Measurements from ENCODE around the gene RGS17.

DNA sequence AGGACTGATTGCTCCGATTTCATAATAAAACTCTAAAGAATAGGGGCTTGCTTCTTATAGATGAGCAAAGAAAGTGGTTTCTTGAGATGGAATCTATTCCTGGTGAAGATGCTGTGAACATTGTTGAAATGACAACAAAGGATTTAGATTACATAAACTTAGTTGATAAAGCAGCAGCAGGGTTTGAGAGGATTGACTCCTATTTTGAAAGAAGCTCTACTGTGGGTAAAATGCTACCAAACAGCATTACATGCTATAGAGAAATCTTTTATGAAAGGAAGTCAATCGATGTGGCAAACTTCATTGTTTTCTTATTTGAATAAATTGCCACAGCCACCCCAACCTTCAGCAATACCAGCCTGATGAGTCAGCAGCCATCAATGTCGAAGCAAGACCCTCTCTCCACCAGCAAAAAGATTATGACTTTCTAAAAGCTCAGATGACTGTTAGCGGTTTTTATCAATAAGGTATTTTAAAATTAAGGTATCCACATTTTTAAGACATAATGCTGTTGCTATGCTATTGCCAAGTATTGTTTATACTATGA lies 115.9 kb downstream of the RGS17 start:
- TF ChIP-seq GLIS3 (CRISPR knock-in tag; IDR thresholded peaks at IDR 0.05) (no peak), SNAI2 (CRISPR knock-in tag; IDR thresholded peaks at IDR 0.05) (no peak), BACH2 (CRISPR knock-in tag; IDR thresholded peaks at IDR 0.05; ENCODE audit: borderline replicate concordance) (no peak), RARB (CRISPR knock-in tag; IDR thresholded peaks at IDR 0.05) (no peak)
- TF ChIP-seq, protein P1, sequence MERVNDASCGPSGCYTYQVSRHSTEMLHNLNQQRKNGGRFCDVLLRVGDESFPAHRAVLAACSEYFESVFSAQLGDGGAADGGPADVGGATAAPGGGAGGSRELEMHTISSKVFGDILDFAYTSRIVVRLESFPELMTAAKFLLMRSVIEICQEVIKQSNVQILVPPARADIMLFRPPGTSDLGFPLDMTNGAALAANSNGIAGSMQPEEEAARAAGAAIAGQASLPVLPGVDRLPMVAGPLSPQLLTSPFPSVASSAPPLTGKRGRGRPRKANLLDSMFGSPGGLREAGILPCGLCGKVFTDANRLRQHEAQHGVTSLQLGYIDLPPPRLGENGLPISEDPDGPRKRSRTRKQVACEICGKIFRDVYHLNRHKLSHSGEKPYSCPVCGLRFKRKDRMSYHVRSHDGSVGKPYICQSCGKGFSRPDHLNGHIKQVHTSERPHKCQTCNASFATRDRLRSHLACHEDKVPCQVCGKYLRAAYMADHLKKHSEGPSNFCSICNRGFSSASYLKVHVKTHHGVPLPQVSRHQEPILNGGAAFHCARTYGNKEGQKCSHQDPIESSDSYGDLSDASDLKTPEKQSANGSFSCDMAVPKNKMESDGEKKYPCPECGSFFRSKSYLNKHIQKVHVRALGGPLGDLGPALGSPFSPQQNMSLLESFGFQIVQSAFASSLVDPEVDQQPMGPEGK (CRISPR knock-in tag; IDR thresholded peaks at IDR 0.05; ENCODE audit: borderline replicate concordance): no peak

All from SK-N-SH treated with all-trans-retinoic acid at 6 μM for 48 hours (cell line).